HG03060 (cell line): Measurements from ENCODE around the gene COG3.

ENCODE experiments used
- ATAC-seq: cut with Tn5 transposase; IDR thresholded peaks from one replicate; pipeline ENCODE4 v1.9.1; 2021; ENCODE audit warnings: low read depth, moderate number of reproducible peaks; ENCODE audit not compliant: unreplicated experiment

Gene COG3

GRCh38 chr13:45500492-45501174 lies 35.9 kb downstream of the COG3 start:
- ATAC-seq, result no peak

- ATAC-seq, result no peak
Measured at GRCh38 chr13:45501175-45501526, 36.4 kb downstream of the COG3 start.

- no peak for ATAC-seq
Measured at GRCh38 chr13:45503658-45504057, 38.9 kb downstream of the COG3 start.

- ATAC-seq, result no peak
Measured at GRCh38 chr13:45506811-45507210, 42.1 kb downstream of the COG3 start.

- ATAC-seq, result no peak
Measured at GRCh38 chr13:45508776-45509175, 44.0 kb downstream of the COG3 start.

GRCh38 chr13:45510672-45511071 lies 45.9 kb downstream of the COG3 start:
- no peak for ATAC-seq

GRCh38 chr13:45511310-45512097 lies 46.8 kb downstream of the COG3 start:
- ATAC-seq, result no peak

- no peak for ATAC-seq
Measured at GRCh38 chr13:45512098-45512496, 47.4 kb downstream of the COG3 start.

- no peak for ATAC-seq
Measured at GRCh38 chr13:45516757-45517156, 52.0 kb downstream of the COG3 start.

- no peak for ATAC-seq
Measured at GRCh38 chr13:45518525-45519245, 53.9 kb downstream of the COG3 start.

- ATAC-seq, result no peak
Measured at GRCh38 chr13:45519493-45519892, 54.8 kb downstream of the COG3 start.

GRCh38 chr13:45521297-45521696 lies 56.6 kb downstream of the COG3 start:
- no peak for ATAC-seq

- no peak for ATAC-seq
Measured at GRCh38 chr13:45522571-45522970, 57.8 kb downstream of the COG3 start.

GRCh38 chr13:45527699-45528462 lies 63.1 kb downstream of the COG3 start:
- ATAC-seq, result no peak

GRCh38 chr13:45529758-45530157 lies 65.0 kb downstream of the COG3 start:
- no peak for ATAC-seq

- ATAC-seq, result no peak
Measured at GRCh38 chr13:45534604-45535003, 69.9 kb downstream of the COG3 start.

- ATAC-seq, result no peak
Measured at GRCh38 chr13:45536224-45536623, 71.5 kb downstream of the COG3 start.

- no peak for ATAC-seq
Measured at GRCh38 chr13:45537516-45537915, 72.8 kb downstream of the COG3 start.

- no peak for ATAC-seq
Measured at GRCh38 chr13:45538382-45538781, 73.6 kb downstream of the COG3 start.

GRCh38 chr13:45540195-45540594 lies 75.5 kb downstream of the COG3 start:
- ATAC-seq, result no peak

- ATAC-seq, result no peak
Measured at GRCh38 chr13:45540864-45541263, 76.1 kb downstream of the COG3 start.
